SK-N-MC (cell line): Measurements from ENCODE around the gene ICAM2.

Source experiments
- DNase-seq: peaks from one replicate; pipeline ENCODE4 v3.0.0-alpha.2; 2011; ENCODE audit warnings: low read depth, low spot score
- H3K27ac ChIP-seq: fragments of 200-600 bp; sonication (generic); 2 replicates; pipeline ENCODE4 v1.5.1; 2016; ENCODE audit warnings: mixed run types
- H3K36me3 ChIP-seq: fragments of 200-600 bp; sonication (generic); 2 replicates; pipeline ENCODE4 v1.6.1; 2017; ENCODE audit warnings: antibody characterized with exemption, low read length, mixed read lengths; ENCODE audit not compliant: insufficient read depth
- H3K4me3 ChIP-seq: fragments of 200-600 bp; sonication (generic); 2 replicates; pipeline ENCODE4 v1.5.1; 2016
- H3K9ac ChIP-seq: fragments of 200-600 bp; sonication (generic); 2 replicates; pipeline ENCODE4 v1.8.0; 2017; ENCODE audit warnings: mixed run types, mixed read lengths; ENCODE audit not compliant: insufficient read length
- H3K9me3 ChIP-seq: fragments of 200-600 bp; sonication (generic); 2 replicates; pipeline ENCODE4 v1.6.1; 2017; ENCODE audit warnings: low read depth, mild to moderate bottlenecking, antibody characterized with exemption, low read length, moderate library complexity, mixed read lengths
- EZH2 ChIP-seq: fragments of 200-600 bp; sonication (generic); IDR thresholded peaks from one replicate; pipeline ENCODE4 v1.6.1; 2017; ENCODE audit warnings: antibody characterized with exemption
- FOXP2 ChIP-seq: optimal IDR thresholded peaks from 2 replicates; pipeline ENCODE3; 2011; ENCODE audit warnings: mild to moderate bottlenecking, moderate library complexity; ENCODE audit not compliant: insufficient read depth; ENCODE audit errors: extremely low read length, control extremely low read depth
- POLR2AphosphoS5 ChIP-seq: IDR thresholded peaks from 2 replicates; pipeline ENCODE4 v1.6.1; 2012; ENCODE audit warnings: mild to moderate bottlenecking, low read depth, low read length, borderline replicate concordance

Gene ICAM2

DNA sequence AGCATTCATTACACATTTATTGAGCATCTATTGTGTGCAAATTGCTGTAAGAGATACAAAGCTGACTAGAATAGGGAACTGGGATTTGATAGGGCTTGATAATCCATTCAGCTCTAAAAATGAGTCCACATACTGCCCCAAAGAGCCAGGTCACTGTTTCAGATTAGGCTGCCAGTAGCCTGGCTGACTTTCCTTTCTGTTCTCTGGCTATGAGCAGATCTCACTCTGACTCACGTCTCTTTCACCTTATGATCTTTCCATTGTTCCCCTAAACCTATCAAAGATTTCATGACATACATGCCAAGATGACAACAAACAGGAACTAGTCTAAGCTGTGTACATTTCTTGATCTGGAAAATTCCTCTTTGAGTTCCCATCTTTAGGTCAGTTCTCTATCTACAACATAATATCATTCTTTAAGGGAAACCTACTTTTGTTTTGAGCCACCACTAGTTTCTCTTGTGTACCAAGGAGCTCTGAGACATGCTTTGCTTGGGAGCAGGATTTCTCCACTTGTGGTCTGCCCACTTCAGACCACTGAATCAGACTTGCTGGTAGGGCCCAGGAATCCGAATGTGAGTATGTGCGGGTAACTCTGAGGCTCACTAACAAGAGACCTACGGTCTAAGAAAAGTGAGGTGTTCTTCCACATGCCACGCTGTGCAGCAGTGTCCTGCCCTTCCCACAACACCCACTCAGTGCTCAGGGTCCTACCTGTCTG is 40.9 kb upstream of the ICAM2 start:
- TF ChIP-seq FOXP2 (no peak), POLR2AphosphoS5 (no peak), EZH2 (no peak)
- Histone ChIP-seq H3K9me3 (no peaks in the 10 kb centered on the region), H3K27ac (no peak overlapping the region), H3K36me3 (no peaks in the 10 kb centered on the region), H3K4me3 (no peak overlapping the region), H3K9ac (no peak overlapping the region)
- no peak for DNase-seq

GRCh38 chr17:64060331-64060730 is 39.9 kb upstream of the ICAM2 start:
- TF ChIP-seq POLR2AphosphoS5 (no peak), EZH2 (no peak), FOXP2 (no peak)
- Histone ChIP-seq H3K36me3 (no peaks in the 10 kb centered on the region), H3K9ac (no peak overlapping the region), H3K27ac (no peak overlapping the region), H3K9me3 (no peaks in the 10 kb centered on the region), H3K4me3 (no peak overlapping the region)
- DNase-seq: no peak

DNA sequence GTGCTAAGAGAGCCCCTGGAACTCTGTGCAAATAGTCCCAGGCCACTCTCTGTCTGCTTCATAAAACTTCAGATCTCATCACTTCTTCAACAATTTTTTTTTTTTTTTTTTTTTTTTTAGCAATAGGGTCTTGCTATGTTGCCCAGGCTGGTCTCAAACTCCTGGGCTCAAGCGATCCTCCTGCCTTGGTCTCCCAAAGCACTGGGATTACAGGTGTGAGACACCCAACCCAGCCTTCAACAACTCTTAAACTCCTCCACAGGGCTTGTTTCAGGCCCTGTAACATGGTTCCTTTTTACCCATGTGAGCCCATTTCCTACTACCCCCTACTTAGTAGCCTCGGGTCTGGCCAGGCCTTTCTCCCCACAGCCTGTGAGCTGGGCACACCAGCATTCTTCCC is 39.3 kb upstream of the ICAM2 start:
- Histone ChIP-seq H3K4me3 (no peak overlapping the region), H3K36me3 (no peaks in the 10 kb centered on the region), H3K9me3 (no peaks in the 10 kb centered on the region), H3K27ac (no peak overlapping the region), H3K9ac (no peak overlapping the region)
- TF ChIP-seq POLR2AphosphoS5: no peak
- TF ChIP-seq EZH2: no peak
- TF ChIP-seq FOXP2: no peak
- no peak for DNase-seq

GRCh38 chr17:64058621-64059020 is 38.2 kb upstream of the ICAM2 start:
- Histone ChIP-seq H3K27ac (no peak overlapping the region), H3K9me3 (no peaks in the 10 kb centered on the region), H3K4me3 (no peak overlapping the region), H3K36me3 (no peaks in the 10 kb centered on the region), H3K9ac (no peak overlapping the region)
- TF ChIP-seq POLR2AphosphoS5 (no peak), FOXP2 (no peak), EZH2 (no peak)
- DNase-seq: no peak

- Histone ChIP-seq H3K9ac (no peak overlapping the region), H3K27ac (no peak overlapping the region), H3K36me3 (no peaks in the 10 kb centered on the region), H3K4me3 (no peak overlapping the region), H3K9me3 (no peaks in the 10 kb centered on the region)
- no peak for TF ChIP-seq FOXP2
- no peak for TF ChIP-seq POLR2AphosphoS5
- no peak for TF ChIP-seq EZH2
- no peak for DNase-seq
Observed at GRCh38 chr17:64057701-64058263, 37.3 kb upstream of the ICAM2 start.

DNA sequence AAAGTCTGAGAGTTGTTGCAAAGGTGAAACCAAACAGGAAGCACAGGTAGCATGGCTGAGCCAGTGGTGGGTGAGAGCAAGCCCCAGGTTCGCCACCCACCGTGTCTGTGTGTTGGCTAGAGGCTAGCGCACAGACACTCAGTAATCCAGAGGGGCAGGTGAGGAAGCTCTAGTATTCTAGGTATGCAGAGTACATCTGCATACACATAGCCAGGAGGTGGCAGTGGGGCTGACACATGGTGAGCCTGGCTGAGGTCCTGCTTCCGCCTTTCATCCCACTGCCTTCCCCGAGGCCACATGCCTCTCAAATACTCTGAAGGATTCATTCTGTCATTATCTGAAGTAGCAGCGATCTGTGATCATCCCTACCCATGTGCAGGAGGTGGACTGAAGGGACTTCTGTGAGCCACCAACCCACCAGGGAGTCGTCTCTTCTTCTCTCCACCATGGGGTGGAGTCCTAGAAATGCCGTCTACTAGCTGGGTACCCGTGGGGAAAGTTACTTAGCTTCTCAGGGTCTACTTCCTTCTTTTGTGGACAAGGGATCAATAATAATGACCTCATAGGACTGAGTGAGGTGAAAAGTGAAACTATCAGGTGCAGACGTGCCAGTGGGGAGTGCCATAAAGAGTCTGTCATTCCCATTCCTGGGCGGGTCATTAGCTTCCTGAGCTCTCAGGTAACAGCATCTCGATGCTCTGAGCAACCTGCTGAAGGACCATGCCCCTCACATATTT is 36.0 kb upstream of the ICAM2 start:
- H3K27ac ChIP-seq: no peak overlapping the region
- H3K36me3 ChIP-seq: no peaks in the 10 kb centered on the region
- H3K4me3 ChIP-seq: no peak overlapping the region
- no peaks in the 10 kb centered on the region for H3K9me3 ChIP-seq
- no peak for DNase-seq
- no peak overlapping the region for H3K9ac ChIP-seq
- TF ChIP-seq POLR2AphosphoS5: no peak
- no peak for TF ChIP-seq EZH2
- TF ChIP-seq FOXP2: no peak

- Histone ChIP-seq H3K27ac (no peak overlapping the region), H3K36me3 (no peaks in the 10 kb centered on the region)
Observed at GRCh38 chr17:64055183-64056142, 35.0 kb upstream of the ICAM2 start.

GRCh38 chr17:64054304-64054703 is 33.9 kb upstream of the ICAM2 start:
- H3K9me3 ChIP-seq: no peaks in the 10 kb centered on the region
- DNase-seq: no peak
- no peak overlapping the region for H3K27ac ChIP-seq
- H3K36me3 ChIP-seq: no peaks in the 10 kb centered on the region
- TF ChIP-seq FOXP2: no peak
- H3K9ac ChIP-seq: no peak overlapping the region
- H3K4me3 ChIP-seq: no peak overlapping the region

More at GRCh38 chr17:64055183-64056142, 35.0 kb upstream of the ICAM2 start:
- no peak for DNase-seq
- Histone ChIP-seq H3K9ac (no peak overlapping the region), H3K4me3 (no peak overlapping the region), H3K9me3 (no peaks in the 10 kb centered on the region)
- no peak for TF ChIP-seq POLR2AphosphoS5
- TF ChIP-seq EZH2: no peak
- TF ChIP-seq FOXP2: no peak
